CD1c-positive myeloid dendritic cell (primary cell): ENCODE data around the gene UCK1.

Experiments
- DNase-seq: peaks from one replicate; pipeline ENCODE4 v3.0.0-alpha.2; 2016; ENCODE audit errors: extremely low spot score

The UCK1 gene

GRCh38 chr9:131530920-131531832 is at the start of gene UCK1:
Gene UCK1 (minus strand): TSS chr9:131531263. CDS start chr9:131531174, 89 bp downstream.
- DNase-seq = peak; percentile 89

- no peak for DNase-seq
These were observed 49.3 kb upstream of the UCK1 start for GRCh38 chr9:131580358-131580757.

GRCh38 chr9:131579789-131580211 is 48.7 kb upstream of the UCK1 start:
- DNase-seq = no peak

DNA sequence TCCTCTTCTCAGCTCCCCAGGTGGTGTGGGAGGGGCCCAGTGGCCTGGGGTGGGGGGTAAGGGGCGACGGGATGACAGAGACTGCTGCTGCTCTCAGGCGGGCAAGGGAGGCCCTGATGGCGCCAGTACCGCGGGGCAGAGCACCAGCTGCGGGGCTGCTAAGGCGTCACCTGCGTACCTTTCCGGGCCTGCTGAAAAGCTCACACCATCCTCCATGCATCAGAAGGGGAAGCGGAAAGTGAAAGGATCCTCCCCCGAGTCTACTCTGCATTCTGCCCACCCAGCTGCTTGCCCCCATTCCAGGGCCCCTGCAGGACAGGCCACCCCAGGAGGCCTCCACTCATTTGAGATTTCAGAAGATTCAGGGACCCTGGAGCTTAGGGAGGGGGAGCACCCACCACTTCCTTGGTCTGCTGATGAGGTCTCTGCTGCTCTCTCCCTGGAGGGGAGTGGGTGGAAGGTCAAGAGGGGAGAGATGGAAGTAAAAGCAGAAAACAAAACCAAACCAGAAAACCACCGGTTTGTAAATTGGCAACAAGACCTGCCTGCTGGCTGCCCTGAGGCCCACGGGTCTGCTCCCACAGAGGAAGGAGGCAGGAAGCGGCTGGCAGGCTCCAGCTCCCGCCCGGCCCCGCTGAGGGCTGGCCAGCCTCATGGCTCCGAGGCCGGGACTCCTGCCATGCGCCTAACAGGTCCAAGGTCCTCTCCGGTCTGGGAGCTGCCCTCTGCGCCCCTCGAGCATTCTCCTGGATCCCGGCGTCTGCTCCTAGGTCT is 47.9 kb upstream of the UCK1 start:
- peak; percentile 12 for DNase-seq

GRCh38 chr9:131578021-131578420 is 47.0 kb upstream of the UCK1 start:
- no peak for DNase-seq

GRCh38 chr9:131577005-131578000 is 46.2 kb upstream of the UCK1 start:
- no peak for DNase-seq

DNA sequence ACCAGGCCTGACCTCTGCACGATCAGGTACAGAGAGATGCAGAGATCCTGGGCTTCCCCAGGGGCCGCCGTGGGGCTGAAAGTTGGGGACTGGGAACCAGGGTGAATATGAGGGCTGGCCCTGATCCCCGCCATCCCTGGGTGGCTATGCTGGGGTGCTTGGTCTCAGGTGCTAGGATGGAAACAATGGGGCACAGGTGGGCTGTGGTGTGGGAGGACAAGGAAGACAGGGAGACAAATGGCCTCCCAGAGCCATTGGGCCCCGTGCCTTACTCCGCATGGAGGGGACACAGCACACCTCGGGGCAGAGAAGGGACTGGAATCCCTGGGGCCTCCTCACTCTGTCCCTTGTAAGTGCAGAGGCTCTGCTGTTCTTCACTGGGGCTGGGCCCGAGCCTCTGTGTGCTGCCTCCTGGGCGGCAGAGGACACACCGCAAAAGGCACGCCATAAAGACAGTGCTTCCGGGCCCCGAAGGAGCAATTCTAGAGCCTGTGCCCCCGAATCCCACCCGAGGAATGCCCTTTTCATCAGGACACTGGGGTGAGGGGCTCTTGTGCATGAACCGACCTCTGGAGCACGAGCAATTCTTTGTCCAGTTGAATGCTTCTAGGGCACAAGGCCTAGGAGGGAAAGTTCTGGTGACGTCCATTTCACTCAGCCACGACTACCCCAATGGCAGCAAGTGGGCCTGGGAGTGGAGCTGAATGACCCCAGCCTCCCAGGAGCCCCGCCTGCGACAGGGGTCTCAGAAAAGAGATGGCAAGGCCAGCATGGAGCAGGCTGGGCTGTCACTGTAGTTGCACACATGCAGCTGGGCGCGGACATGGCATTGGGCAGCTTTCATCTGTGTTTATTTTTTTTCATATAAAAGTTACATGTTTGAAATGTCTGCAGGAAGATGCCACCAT is 45.1 kb upstream of the UCK1 start:
- no peak for DNase-seq

- DNase-seq = no peak
These were observed 43.9 kb upstream of the UCK1 start for GRCh38 chr9:131574730-131575640.

- no peak for DNase-seq
These were observed 36.8 kb upstream of the UCK1 start for GRCh38 chr9:131567910-131568309.

DNA sequence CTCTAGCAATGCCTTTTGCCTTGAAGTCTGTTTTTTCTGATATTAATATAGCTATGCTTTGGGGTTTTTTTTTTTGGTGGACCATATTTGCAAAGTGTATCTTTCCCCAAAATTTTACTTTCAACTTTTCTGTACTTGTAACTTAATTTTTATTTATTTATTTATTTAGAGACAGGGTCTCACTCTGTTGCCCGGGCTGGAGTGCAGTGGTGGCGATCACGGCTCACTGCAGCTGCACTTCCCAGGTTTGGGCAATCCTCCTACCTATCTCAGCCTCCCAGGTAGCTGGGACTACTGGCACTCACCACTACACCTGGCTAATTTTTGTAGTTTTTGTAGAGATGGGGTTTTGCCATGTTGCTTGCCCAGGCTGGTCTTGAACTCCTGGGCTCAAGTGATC is 35.1 kb upstream of the UCK1 start:
- no peak for DNase-seq

DNA sequence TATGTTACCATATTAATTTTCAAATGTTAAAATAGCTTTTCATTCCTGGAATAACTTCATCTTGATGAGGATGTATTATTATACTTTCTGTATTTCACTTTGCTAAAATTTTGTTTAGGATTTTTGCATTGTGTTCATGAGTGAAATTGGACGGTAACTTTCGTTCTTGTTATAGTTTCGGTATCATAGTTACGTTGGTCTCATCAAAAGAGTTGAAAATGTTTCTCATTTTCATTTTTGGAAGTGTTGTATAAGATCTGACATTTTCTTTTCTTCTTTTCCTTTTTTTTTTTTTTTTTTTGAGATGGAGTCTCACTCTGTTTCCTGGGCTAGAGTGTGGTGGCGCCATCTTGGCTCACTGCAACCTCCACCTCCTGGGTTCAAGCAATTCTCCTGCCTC is 34.3 kb upstream of the UCK1 start:
- DNase-seq = no peak

DNA sequence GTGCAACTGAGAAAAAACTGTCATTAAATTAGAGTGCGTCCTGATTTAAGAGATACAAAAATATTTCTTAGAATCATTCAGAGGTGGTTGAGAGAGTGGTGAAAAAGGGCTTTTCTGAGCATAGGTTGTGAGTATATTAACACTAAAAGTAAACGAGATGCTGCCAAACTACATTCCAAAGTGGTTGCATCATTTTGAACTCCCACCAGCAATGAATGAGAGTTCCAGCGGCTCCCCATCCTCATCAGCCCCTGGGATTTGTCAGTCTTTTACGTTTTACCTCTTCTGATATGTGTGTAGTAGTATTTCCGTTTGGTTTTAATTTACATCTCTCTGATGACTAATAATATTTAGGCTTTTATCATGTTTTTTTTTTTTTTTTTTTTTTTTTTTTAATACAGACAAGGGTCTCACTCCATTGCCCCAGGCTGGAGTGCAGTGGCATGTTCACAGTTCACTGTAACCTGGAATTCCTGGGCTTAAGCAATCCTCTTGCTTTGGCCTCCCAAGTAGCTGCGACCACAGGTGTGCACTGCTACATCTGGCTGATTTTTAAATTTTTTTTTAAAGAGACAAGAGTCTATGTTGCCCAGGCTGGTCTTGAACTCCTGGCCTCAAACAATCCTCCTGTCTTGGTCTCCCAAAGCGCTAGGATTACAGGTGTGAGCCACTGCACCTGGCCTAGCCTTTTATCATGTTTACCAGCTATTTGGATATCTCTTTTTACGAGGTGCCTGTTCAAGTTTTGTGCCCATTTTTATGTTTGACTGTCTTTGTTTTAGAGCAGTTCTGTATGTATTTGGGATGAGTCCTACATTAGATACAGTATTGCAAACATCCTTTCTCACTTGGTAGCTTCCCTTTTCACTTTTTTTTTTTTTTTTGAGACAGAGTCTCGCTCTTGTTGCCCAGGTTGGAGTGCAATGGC is 31.2 kb upstream of the UCK1 start:
- DNase-seq = no peak

GRCh38 chr9:131559421-131560000 is 28.4 kb upstream of the UCK1 start:
- peak; percentile 59 for DNase-seq

DNA sequence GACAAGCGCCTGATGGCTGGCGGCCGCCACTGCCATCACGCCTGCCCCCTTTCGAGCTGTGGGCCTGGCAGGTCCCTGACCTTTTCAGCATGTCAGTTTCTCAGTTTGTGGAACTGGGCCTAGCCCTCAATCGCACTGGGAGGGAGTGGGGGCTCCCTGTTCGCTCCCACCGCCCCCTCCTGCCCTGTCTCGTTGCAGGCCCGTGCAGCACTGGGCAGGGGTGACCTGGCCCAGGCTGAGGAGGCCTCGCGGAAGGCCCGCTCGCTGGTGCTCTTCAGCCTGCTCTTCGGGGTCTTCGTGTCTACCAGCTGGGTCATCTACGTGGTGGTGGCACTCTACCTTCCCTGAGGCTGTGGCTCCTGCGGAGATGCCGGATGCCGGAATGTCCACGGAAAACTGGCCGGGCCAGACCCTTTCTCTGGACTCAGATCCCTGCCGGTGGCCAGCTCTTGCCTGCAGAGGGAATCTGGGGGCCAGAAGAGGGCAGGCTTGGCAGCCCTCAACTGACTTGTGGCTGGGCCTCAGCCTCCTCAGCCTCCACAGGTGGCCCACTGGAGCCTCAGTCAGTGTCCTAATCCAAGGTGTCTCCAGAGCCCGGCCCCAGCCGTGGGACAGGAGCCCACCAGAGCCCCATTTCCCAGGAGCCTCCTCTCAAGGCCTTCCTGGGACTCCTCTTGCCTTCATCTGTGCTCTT is 26.9 kb upstream of the UCK1 start:
- no peak for DNase-seq

DNA sequence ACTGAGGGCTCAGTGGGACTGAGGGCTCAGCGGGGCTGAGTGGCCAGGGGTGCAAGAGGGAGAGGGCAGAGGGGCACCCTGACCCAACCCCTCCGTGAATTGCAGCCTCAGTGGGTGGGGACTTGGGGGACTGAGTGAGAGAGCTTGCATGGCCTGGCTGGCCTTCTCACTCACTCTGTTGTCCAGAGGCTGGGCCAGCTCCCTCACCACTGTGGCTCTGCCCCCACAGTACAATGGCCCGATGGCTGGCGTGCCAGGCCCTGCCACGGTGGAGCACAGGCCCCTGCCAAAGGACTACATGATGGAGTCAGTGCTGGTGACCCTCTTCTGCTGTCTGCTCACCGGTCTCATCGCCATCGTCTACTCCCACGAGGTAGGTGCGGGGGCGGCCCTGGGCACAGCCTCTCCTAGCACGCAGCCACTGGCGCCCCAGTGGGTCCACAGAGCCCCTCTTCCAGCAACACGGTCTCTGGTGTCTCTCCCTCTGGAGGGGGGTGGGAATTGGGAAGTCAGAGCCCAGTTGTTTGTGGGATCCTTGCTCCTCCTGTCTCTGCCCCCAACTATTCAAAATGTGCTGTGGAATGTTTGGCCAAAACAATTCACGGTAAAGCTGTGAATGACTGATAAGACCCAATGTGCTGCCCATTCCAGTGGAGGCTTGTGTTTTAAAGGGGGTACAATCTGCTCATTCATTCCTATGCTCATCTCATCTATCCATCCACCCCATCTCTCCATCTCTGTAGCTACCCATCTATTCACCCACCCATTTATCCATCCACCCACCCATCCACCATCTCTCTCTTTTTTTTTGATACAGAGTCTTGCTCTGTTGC is 25.0 kb upstream of the UCK1 start:
- DNase-seq = no peak

DNA sequence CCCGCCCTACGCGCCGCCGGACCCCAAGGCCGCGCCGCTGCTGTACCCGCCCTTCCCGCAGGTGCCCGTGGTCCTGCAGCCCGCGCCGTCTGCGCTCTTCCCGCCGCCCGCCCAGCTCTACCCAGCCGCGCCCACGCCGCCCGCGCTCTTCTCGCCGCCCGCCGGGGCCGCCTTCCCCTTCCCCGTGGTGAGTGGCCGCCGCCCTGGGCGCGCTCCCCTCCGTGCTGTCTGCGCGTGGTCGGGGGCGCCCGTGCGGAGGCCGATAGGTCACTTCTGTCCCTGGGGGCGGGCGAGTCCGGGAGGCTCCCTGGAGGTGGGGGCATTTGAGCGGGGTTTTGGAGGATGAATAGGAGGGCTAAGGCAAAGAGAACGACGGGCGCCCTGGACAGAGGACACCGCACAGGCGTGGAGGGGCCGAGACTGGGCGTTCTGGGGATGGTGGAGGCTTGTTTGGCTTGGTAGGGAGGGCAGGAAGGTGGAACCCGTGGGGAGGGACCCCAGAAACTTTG is 23.8 kb upstream of the UCK1 start:
- DNase-seq = no peak
